GM13976 (cell line): ENCODE results near the gene DPH6.
A peak's percentile ranks its signal among the peaks of the same experiment; 100 is the strongest.

ENCODE experiments used
- DNase-seq: peaks from one replicate; pipeline ENCODE4 v3.0.0; 2012; ENCODE audit warnings: low spot score
- in situ Hi-C: fragments of 300-500 bp; cut with MboI; formaldehyde crosslinking; loops from one replicate; pipeline ENCODE4 v1.12.0; 2022; ENCODE audit warnings: low sequenced_read_pairs, mixed read lengths, inconsistent platforms; ENCODE audit not compliant: unreplicated experiment
- TF ChIP-seq, protein P1 (sequence below): IDR thresholded peaks from 2 replicates; pipeline ENCODE4 v1.5.1; 2012; ENCODE audit warnings: borderline replicate concordance, mild to moderate bottlenecking; ENCODE audit not compliant: insufficient read depth; ENCODE audit errors: extremely low read depth, missing control alignments, control extremely low read depth

Gene DPH6

DNA sequence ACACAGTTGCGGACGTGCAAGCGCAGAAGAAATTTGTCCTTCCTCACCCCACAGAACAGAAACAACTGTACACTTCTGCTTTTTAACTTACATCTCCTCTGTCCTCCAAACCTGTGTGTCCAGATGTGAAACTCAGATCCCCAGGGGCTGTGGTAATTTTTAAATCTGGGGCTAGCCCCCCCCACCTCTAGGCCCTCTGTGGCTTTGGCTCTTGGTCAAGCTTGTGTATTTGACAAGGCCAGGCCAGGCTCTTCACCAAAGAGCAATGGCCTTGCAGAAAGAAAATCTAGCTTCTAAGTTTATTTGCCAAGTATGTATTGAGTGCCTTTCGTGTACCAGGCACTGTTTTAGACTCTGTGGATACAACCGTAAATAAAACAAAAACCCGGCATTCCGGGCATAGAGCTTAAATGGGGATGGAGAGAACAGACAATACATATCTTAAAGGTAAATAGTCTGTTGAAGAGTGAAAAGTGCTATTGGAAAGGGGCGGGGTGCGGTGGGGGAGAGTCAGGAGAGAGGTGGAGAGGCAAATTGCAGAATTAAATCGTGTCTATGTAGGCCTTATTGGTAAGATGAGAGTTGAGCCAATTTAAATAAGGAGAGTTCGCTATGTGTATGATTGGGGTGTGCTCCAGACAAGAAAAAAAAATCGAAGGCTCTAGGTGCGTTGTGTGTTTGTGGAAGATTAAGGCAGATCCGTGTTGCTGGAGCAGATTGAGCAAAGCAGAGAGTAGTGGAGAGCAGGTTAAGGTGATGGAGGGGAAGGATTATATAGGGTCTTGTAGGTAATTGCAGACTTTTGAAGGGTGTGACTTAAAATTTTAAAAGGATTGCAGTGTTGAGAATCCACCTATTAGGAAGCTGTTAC, 781 bp upstream of the DPH6 start:
- in situ Hi-C loops: no loop called here
- TF ChIP-seq, protein P1, sequence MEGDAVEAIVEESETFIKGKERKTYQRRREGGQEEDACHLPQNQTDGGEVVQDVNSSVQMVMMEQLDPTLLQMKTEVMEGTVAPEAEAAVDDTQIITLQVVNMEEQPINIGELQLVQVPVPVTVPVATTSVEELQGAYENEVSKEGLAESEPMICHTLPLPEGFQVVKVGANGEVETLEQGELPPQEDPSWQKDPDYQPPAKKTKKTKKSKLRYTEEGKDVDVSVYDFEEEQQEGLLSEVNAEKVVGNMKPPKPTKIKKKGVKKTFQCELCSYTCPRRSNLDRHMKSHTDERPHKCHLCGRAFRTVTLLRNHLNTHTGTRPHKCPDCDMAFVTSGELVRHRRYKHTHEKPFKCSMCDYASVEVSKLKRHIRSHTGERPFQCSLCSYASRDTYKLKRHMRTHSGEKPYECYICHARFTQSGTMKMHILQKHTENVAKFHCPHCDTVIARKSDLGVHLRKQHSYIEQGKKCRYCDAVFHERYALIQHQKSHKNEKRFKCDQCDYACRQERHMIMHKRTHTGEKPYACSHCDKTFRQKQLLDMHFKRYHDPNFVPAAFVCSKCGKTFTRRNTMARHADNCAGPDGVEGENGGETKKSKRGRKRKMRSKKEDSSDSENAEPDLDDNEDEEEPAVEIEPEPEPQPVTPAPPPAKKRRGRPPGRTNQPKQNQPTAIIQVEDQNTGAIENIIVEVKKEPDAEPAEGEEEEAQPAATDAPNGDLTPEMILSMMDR: no peak
- no peak for DNase-seq

DNA sequence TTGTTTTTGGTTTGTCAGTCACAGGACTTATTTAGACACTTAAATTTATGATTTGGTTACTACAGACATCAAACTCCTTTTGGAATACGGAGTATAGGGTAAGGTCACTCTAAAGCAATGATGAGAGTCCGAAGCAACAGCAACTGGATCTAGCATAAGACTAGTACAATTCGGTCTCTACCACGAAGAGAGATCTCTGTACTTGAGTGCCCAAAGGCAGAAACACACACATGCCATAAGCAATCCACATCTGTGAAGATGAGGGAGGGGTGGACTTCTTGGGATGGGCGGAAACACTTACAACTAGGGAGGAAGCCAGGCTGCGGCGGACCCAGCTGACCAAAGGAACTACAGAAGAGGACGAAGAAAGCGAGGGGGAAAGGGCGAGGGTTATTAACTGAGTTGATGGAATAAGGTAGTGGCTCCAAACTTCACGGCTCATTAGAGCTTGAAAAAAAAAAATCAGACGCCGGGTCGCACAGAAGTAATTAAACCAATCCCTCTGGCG, 595 bp downstream of the DPH6 start:
- in situ Hi-C loops: no loop called here
- TF ChIP-seq, protein P1: no peak
- DNase-seq: peak; percentile 6

DNA sequence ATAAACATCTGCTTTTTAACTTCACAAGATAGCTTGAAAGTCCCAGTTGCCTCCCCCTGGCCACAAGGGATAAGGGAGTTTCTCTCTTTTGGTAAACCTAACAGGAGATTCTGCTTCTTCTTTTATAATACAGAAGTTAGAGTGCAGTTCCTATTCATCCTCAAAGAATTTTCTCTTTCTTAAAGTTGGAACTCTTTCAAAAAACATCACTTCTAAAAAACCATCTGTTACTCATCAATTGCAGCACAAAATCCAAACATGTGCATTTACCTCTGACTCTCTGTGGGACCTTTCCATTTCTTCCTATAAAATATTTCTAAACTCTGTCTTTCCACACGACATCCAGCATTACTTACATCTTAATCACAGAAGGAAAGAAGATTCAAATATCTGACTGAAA, 5.1 kb downstream of the DPH6 start:
- no peak for DNase-seq
- in situ Hi-C loops: no loop called here
- TF ChIP-seq, protein P1: no peak

- in situ Hi-C loops: no loop called here
- DNase-seq: no peak
- TF ChIP-seq, protein P1: no peak
Observed at GRCh38 chr15:35540021-35540420, 5.9 kb downstream of the DPH6 start.

GRCh38 chr15:35535365-35535916, 10.5 kb downstream of the DPH6 start:
- TF ChIP-seq, protein P1: no peak
- in situ Hi-C loops: no loop called here
- no peak for DNase-seq

GRCh38 chr15:35533130-35534110, 12.5 kb downstream of the DPH6 start:
- in situ Hi-C loops: no loop called here
- DNase-seq: no peak
- TF ChIP-seq, protein P1: no peak
